Measurements from ENCODE around the gene TLR9.

DNA sequence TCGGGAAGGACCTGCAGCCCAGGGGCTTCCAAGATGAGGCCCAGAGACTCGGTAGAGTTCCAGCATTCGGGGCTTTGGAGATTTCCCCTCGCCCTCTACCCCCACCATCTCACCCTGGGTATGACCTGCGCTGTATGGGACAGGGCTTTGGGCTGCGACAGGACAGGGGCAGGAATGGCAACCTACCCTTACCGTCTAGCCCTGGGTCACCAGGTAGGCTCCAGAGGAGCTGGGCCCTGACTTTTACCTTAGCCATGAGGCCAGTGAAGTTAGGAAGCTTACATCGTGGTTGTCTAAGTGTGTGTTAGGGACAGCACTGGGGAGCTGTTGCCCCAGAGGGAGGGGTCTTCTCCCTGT lies 20.8 kb upstream of the TLR9 start:
- no peak for TF ChIP-seq POLR2A (IDR thresholded peaks at IDR 0.05)
- TF ChIP-seq CTCF (IDR thresholded peaks at IDR 0.05) = no peak
- TF ChIP-seq POLR2AphosphoS5 (IDR thresholded peaks at IDR 0.05) = no peak
- no peak for TF ChIP-seq EP300 (IDR thresholded peaks at IDR 0.05)

Measured in gastroesophageal sphincter (tissue), 3 donors.